HG03280 (cell line): Measurements from ENCODE around the gene LHFPL4.

Source experiments
- ATAC-seq: cut with Tn5 transposase; IDR thresholded peaks from one replicate; pipeline ENCODE4 v1.9.1; 2021; ENCODE audit warnings: mild to moderate bottlenecking, moderate library complexity; ENCODE audit not compliant: unreplicated experiment

LHFPL4 gene

DNA sequence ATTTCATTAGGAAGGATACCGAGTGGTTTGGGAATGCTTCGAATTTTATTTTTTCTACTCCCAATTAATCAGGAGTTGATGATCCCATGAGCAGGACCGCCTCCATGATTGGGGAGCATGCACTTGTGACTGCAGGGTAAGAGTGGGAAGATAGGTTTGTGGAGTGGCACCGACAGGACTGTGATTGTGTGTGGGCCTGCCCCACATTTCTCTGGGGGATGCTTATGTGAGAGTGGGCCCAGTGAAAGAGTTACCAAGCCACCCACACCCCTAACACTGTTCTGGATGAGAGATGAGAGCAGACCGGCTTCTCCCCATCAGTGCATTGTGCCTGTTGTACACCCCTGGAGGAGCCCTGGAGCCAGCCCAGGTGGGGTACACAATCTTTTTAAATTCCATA, 76.7 kb downstream of the LHFPL4 start:
- ATAC-seq: no peak

DNA sequence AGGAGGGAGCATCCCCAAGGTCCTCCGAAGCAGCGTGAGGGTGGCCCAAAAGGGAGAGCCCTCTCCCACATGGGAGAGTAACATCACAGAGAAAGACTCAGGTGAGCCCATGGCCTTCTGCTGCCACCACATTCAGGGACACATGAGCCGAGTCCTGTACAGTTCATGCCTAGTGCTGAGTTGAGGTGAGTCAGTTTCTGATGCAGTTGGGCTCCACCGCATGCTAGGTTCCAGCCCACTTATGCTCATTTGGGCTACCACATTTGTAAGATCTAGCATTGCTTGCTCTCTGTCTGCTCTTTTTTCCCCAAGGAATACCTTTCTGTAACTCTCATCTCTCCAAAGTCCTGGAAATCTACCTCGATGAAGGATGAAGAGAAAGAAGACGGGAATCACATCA, 79.1 kb downstream of the LHFPL4 start:
- ATAC-seq: no peak

DNA sequence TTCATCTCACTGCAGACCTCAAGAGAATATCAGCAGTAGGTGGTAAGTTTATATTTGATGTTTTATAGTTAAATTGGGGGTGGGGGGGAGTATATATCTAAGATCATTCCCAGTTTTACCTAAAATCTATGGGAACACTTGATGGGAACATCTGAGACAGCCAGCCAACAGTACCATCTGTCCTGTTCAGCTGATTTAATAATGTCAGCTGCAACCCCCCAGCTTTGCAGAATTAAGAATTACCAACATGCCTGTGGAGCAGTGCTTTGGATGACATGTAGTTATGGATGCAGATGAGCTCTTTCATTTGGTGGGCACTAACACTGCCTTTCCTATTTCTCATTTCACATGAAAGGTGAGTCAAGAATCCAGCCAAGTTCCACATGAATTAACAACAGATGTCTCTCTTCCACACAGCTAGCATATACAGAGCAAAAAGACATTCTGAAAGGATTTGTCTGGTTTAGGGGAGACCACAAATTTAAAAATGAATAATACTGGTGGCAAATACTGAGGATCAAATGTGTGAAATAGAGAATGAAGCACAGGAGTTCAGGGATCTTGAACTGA, 80.0 kb downstream of the LHFPL4 start:
- ATAC-seq: no peak

DNA sequence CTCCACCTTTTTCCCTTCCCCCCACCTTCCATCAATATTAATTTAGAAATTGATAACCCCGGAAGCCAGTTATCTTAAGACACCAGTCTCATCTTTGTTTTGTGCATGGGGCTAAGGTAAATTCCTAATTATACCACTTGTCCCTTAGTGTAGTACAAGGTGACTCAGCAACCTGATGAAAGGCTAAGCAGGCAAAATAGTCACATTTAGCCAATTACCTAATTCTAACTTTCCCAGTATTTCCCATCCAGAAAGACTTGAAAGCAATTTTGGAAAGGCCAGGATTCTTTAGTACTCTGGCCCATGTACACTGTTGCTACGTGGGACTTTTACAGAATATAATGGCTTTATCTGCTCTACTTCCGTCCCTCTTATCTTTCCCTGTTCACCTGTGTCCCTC, 83.6 kb downstream of the LHFPL4 start:
- no peak for ATAC-seq

DNA sequence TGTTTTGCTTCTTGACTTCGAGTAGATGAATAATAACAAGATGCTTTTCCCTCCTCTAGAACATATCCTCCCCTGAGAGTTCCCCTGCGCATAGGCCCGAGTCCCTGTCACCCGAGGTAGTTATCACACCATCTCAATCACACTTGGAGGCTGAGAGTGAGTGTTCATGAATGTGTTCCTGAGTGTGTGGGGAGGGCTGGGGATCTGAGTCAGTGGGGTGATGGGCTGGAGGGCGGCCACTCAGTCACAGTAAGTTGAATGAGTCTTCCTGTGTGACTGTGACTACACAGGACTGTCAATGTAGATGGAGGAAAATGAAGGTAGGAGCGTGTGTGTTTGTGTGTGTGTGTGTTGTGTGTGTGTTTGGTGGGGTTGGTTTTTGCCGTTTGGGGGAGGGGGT, 85.2 kb downstream of the LHFPL4 start:
- no peak for ATAC-seq

DNA sequence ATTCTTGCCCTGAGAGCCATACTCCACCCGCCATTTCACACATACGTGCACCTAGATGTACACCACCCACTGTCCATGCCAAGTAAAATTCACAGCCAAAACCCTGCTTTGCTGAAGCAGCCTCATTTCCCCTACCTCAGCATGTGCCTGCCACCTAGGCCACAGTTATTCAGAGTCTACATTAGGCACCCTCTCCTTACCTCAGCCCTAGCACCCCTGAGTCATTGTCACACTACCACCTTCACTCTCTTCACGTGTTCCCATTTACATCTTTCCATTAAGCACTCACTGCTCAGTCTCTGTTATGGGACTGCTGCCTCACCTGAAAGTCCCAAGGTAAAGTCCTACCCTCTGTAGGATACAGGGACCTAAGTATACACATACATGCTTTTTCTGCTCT, 86.2 kb downstream of the LHFPL4 start:
- no peak for ATAC-seq

DNA sequence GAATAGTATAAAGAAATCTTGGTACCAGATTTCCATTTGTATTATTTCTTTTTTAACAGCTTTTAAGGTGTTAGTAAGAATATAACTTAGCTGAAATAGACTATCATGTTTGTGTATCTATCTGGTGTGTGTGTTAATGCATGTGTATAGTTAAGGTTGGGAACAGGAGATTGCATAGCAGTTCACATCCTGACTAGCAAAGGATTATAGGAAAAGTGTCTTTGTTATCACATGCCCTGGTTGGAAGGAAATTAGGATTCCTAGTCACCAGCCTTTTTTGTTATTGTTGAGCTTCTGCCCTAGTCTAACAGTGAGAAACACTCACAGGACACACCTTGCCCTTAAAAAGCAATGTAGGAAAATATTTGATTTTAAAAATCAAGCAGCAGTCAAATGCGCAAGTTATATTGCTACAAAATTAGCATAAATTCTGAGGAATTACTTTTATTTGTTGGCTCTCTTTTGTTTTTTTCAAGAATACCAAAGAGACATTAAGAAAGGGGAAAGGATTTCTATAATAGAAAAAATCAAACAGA, 98.0 kb downstream of the LHFPL4 start:
- no peak for ATAC-seq

DNA sequence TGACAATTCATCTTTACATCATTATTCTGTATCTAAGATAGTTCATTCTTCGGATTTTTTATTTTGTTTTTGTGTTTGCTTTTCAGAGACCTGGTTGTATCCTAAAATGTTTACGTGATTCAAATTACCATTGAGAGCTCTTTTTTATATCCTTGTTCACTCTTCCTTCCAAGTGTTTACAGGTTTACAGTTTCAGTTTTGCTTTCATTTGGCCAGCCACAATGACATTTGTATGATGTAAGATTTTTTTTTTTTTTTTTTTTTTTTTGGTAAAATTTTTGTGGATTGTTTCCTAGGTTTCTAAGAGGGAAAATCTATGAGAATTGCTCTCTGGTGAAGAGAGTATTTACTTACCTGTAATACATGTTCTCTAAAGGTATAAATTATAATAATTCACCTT, 101.2 kb downstream of the LHFPL4 start:
- ATAC-seq: no peak

DNA sequence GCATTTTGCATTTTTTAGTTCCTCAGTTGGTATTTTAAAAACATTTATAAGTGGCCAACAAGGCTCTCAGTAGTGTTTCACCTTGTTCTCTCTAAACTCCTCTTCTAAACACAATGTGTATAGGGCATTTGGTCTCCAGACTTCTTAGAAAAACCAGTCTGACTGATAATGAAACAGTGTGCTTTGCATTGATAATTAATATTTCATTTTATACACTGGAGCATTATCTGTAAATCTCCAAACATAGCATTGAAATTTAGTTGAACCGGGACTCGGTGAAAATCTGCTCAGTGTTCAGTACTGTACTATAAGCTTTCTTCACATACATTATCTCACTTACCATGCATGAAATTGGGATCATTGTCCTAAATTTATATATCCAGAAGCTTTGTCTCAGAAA, 102.6 kb downstream of the LHFPL4 start:
- no peak for ATAC-seq

DNA sequence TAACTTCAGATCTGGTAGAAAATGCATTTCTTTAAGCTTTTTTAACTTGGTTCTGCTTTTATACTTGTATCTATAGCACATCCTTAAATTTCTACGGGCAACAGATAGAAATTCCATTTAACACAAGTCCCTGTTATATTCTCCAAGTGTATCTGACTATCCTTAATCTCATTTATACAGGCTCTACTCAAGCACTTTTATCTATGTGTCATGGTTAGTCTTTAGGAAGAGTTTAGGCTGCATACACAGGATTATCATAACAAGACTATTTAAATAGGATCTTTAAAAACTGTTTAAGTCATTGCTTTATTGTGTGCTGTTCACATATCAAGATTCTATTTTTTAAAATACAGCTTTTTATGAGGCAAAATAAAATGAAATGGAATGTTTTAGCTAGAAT, 103.5 kb downstream of the LHFPL4 start:
- ATAC-seq: no peak

DNA sequence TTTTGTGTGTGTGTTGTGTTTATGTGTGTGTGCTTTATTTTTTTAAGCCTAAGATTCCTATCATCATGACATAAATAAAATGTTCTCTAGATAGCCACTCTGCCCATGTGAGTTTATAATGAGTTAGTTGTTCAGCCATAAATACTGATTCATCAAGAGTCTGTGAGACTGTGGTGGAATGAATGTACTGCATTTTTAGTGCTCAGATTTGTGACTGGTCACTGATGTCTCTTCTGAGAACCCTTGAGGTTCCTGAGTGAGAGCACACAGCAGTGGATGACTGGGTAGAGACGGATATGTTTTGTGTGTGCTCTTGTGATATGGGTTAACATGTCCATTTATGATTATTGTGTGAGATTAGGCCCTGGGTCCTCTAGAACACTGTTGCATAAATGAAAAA, 105.0 kb downstream of the LHFPL4 start:
- no peak for ATAC-seq
